NCI-H2227 treated with DMSO at 0.1 percent for 48 hours (cell line): ENCODE results near the gene RAVER2.
"Not testable (repeated sequence)": the region's sequence is repeated elsewhere in the genome, so short reads cannot be mapped to it uniquely, and the experiment has no call there.

Source experiments
- DNase-seq: peaks from one replicate; lab custom pipeline; 2025; lab: John Stamatoyannopoulos, UW

The RAVER2 gene

GRCh38 chr1:64744492-64745180 lies at the start of gene RAVER2:
Gene RAVER2 (plus strand): TSS chr1:64745075. CDS start chr1:64745173, 98 bp downstream.
- peak; percentile 70 for DNase-seq

GRCh38 chr1:64696879-64697278 lies 48.0 kb upstream of the RAVER2 start:
- DNase-seq = no peak

GRCh38 chr1:64699327-64699726 lies 45.5 kb upstream of the RAVER2 start:
- no peak for DNase-seq

GRCh38 chr1:64701071-64701470 lies 43.8 kb upstream of the RAVER2 start:
- no peak for DNase-seq

- no peak for DNase-seq
These were observed 43.0 kb upstream of the RAVER2 start for GRCh38 chr1:64701886-64702285.

GRCh38 chr1:64702670-64703069 lies 42.2 kb upstream of the RAVER2 start:
- not testable (repeated sequence) for DNase-seq

GRCh38 chr1:64703600-64703999 lies 41.3 kb upstream of the RAVER2 start:
- DNase-seq = no peak

GRCh38 chr1:64705591-64705990 lies 39.3 kb upstream of the RAVER2 start:
- no peak for DNase-seq

- no peak for DNase-seq
These were observed 33.6 kb upstream of the RAVER2 start for GRCh38 chr1:64711266-64711665.

- DNase-seq = no peak
These were observed 32.8 kb upstream of the RAVER2 start for GRCh38 chr1:64712049-64712448.

- no peak for DNase-seq
These were observed 29.7 kb upstream of the RAVER2 start for GRCh38 chr1:64715186-64715585.

GRCh38 chr1:64721135-64721534 lies 23.7 kb upstream of the RAVER2 start:
- DNase-seq = no peak

GRCh38 chr1:64721576-64722145 lies 23.2 kb upstream of the RAVER2 start:
- no peak for DNase-seq

GRCh38 chr1:64727861-64728260 lies 17.0 kb upstream of the RAVER2 start:
- DNase-seq = no peak

GRCh38 chr1:64733581-64734286 lies 11.1 kb upstream of the RAVER2 start:
- DNase-seq = no peak

GRCh38 chr1:64734287-64734652 lies 10.6 kb upstream of the RAVER2 start:
- no peak for DNase-seq

- not testable (repeated sequence) for DNase-seq
These were observed 4.2 kb upstream of the RAVER2 start for GRCh38 chr1:64740687-64741086.

GRCh38 chr1:64743954-64744491 lies 852 bp upstream of the RAVER2 start:
- peak; percentile 52 for DNase-seq

- DNase-seq = peak; percentile 48
These were observed 508 bp downstream of the RAVER2 start for GRCh38 chr1:64745181-64745985.

GRCh38 chr1:64745986-64746940 lies 1.4 kb downstream of the RAVER2 start:
- DNase-seq = peak; percentile 48

GRCh38 chr1:64748222-64748621 lies 3.3 kb downstream of the RAVER2 start:
- DNase-seq = no peak
